H1 (cell line): ENCODE data around the gene SCCPDH. TPM values are rescaled to one million over a fixed set of nuclear protein-coding genes. Genes with fewer than 3 reads are reported as not detected.

ENCODE experiments used
- CHD7 ChIP-seq: fragments of 300-600 bp; sonication (generic); IDR thresholded peaks from 2 replicates; pipeline ENCODE4 v1.7.1; 2012; ENCODE audit warnings: low read length, moderate library complexity, mild to moderate bottlenecking, inconsistent platforms; ENCODE audit not compliant: insufficient replicate concordance
- RXRA ChIP-seq: IDR thresholded peaks from 2 replicates; pipeline ENCODE4 v1.6.1; 2011; ENCODE audit warnings: low read depth, mild to moderate bottlenecking, low read length, moderate library complexity; ENCODE audit not compliant: insufficient read depth
- TCF12 ChIP-seq: IDR thresholded peaks from 2 replicates; pipeline ENCODE4 v1.6.1; 2011; ENCODE audit warnings: low read depth, mild to moderate bottlenecking, low read length
- polyA plus RNA-seq, 7 experiments: library from polyadenylated mRNA; depleted of rRNA in 3 of 7; stranded (reverse) in 5 of 7; unstranded in 2 of 7; fragments of >200 nt in 5 of 7; fragments of 200-250 nt in 2 of 7; gene quantifications; 1 replicate in 5 of 7; 2 replicates in 1 of 7; 4 replicates in 1 of 7; pipeline versions ENCODE4 v1.2.1 to v1.2.3, GENCODE V29; 2011 to 2013; ENCODE audit warnings: missing spikeins in 2 of 7, mixed read lengths in 2 of 7
- total RNA-seq: library from RNA; stranded (reverse); fragmentation: NEBNext Ultra II Directional; extraction: Animal tissue kit (Norgen Biotek cat#: 25700); gene quantifications from 2 replicates; pipeline ENCODE4 v1.2.1, GENCODE V29; 2021

The SCCPDH gene
- total and polyA plus RNA-seq, 2 of the 8 experiments (the other 6 are each of a cell fraction or from before 2014, with no cell fraction given) = 9.5 to 17.0 TPM

DNA sequence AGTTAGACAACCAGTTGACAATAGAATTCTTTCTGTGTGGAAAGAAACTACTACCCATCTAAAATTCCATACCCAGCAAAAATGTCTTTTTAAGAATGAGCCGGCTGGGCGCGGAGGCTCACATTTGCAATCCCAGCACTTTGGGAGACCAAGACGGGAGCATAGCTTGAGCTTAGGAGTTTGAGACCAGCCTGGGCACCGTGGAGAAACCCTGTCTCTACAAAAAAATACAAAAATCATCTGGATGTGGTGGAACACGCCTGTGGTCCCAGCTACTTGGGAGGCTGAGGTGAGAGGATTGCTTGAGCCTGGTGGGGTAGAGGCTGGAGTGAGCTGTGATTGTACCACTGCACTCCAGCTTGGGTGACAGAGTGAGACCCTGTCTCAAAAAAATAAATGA, 79.2 kb downstream of the SCCPDH start (continued):
- TF ChIP-seq CHD7 (no peak), RXRA (no peak), TCF12 (no peak)
